ENCODE results near the gene FBXO17.

Gene FBXO17, protein sequence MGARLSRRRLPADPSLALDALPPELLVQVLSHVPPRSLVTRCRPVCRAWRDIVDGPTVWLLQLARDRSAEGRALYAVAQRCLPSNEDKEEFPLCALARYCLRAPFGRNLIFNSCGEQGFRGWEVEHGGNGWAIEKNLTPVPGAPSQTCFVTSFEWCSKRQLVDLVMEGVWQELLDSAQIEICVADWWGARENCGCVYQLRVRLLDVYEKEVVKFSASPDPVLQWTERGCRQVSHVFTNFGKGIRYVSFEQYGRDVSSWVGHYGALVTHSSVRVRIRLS

DNA sequence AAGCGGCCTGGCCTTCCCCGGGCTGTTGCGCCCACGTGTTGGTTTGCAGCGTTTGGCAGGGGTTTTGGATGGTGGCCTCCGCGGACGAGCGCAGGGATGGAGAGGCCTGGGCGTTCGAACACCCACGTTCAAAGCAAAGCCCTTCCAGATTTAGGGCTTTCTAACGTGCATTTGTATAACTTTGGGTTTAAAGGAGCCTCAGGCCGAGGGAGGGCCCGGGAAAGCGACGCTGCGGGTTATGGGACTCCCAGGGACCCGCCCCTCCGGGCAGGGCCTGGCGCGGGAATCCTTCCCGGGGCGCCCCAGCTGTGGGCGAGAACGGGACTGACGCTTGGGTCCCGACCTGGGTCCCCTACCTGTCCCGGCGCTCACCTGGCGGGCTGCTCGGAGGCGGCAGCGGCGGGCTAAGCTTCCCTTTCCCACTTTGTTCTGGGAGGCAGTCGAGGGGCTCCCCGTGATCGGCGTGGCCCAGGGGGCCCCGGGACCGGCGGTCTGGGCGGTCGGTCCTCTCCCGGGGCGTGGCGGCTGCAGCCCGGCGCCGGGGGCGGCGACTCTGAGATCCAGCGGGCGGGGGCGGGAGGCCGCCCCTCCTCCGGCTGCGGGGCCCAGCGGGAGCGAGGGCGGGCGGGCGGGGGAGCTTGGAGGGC lies at the start of gene FBXO17:
TSS of gene FBXO17 (minus strand) at position 529 of the 647 bp plus-strand sequence. CDS start 25,423 bp downstream, outside the sequence.
- H3K36me3 ChIP-seq (ENCODE audit: control insufficient read depth, insufficient read depth, low read length): no peaks in the 10 kb centered on the region
- peaks cover 1% of the 10 kb centered on the region; the same call in 1 of the 2 replicates for H3K9me3 ChIP-seq (ENCODE audit: control insufficient read depth, insufficient read depth, low read length)
- peak within 1 kb of the TSS; percentile 88 for H3K4me3 ChIP-seq (ENCODE audit: low read depth, low read length)
- peak within 1 kb of the TSS; percentile 66 for H3K9ac ChIP-seq (ENCODE audit: low read depth, low read length)
- H3K27ac ChIP-seq (ENCODE audit: low read depth, low read length): peak within 1 kb of the TSS; percentile 82
- H3K4me1 ChIP-seq (ENCODE audit: control insufficient read depth, insufficient read depth, low read length): peaks cover 10% of the 10 kb centered on the region
- no peaks in the 10 kb centered on the region for H3K27me3 ChIP-seq (ENCODE audit: control insufficient read depth, insufficient read depth, low read length)

DNA sequence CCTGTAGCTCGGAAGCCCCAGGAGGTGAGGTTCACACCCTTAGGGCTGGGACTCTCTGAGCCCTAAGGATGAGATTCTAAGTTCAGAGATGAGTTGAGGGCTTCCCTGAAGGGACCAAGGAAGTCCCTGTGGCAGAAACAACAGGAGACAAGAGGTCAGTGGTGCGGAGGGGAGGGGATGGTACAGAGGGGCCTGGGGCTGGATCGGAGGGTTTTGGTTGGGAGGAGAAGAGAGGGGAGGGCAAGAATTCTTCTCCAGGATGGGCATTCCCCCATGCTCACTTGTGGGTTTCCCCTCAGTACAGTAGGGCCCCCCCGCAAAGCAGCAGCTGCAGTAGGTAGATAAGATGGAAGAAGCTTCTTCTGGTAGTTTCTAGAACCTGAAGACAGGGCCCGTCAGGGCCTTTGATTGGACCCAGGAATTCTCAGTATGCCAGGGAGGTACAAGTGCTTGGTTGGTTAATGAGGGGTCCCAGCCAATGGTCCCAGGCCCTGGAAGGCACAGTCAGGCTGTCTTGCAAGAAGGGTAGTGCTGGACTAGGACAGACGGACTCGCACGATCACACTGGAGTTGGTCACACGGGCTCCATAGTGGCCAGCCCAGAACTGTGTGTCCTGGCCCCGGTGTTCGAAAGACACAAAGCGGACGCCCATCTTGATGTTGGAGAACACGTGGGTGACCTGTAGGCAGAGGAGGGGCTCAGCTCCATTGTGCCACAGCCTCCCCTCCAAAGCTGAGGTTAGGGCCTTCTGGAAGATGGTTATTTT lies 49.5 kb upstream of the FBXO17 start:
- H3K27me3 ChIP-seq (ENCODE audit: control insufficient read depth, insufficient read depth, low read length): no peaks in the 10 kb centered on the region
- peaks cover 8% of the 10 kb centered on the region for H3K9me3 ChIP-seq (ENCODE audit: control insufficient read depth, insufficient read depth, low read length)
- H3K4me1 ChIP-seq (ENCODE audit: control insufficient read depth, insufficient read depth, low read length): no peaks in the 10 kb centered on the region
- no peak overlapping the region for H3K27ac ChIP-seq (ENCODE audit: low read depth, low read length)
- H3K9ac ChIP-seq (ENCODE audit: low read depth, low read length): no peak overlapping the region
- H3K4me3 ChIP-seq (ENCODE audit: low read depth, low read length): no peak overlapping the region
- H3K36me3 ChIP-seq (ENCODE audit: control insufficient read depth, insufficient read depth, low read length): peaks cover 19% of the 10 kb centered on the region

DNA sequence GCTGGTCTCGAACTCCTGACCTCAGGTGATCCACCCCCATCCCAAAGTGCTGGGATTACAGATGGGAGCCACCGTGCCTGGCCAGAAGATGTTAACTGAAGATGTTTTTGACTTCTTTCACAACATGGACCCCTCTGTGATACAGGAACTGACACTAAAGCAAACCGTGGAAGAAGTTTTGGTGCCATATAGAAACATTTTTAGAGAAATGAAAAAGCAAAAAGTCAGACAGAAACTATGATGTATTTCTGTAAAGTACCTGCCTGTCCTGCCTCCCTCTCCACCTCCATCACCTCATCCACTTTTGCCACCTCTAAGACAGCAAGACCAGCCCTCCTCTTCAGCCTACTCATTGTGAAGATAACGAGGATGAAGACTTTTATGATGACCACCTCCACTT lies 45.5 kb upstream of the FBXO17 start:
- no peak overlapping the region for H3K27ac ChIP-seq (ENCODE audit: low read depth, low read length)
- H3K27me3 ChIP-seq (ENCODE audit: control insufficient read depth, insufficient read depth, low read length): no peaks in the 10 kb centered on the region
- no peaks in the 10 kb centered on the region for H3K36me3 ChIP-seq (ENCODE audit: control insufficient read depth, insufficient read depth, low read length)
- no peak overlapping the region for H3K9ac ChIP-seq (ENCODE audit: low read depth, low read length)
- no peak overlapping the region for H3K4me3 ChIP-seq (ENCODE audit: low read depth, low read length)
- no peaks in the 10 kb centered on the region for H3K9me3 ChIP-seq (ENCODE audit: control insufficient read depth, insufficient read depth, low read length)
- H3K4me1 ChIP-seq (ENCODE audit: control insufficient read depth, insufficient read depth, low read length): no peaks in the 10 kb centered on the region

DNA sequence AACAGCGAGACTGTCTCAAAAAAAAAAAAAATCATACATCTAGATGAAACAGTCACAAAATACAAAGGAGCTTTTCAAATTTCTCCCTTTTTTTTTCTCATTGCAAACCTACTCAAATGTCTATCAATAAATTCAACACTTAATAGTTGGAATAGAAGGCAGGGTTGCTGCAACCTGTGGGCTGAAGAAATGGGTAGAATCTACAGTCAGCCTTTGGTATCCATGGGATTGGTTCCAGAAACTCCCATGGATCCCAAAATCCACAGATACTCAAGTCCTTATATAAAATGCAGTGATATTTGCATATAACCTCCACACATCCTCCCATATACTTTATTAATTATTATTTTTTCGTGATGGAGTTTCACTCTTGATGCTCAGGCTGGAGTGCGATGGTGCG lies 42.1 kb upstream of the FBXO17 start:
- Histone ChIP-seq H3K9ac (ENCODE audit: low read depth, low read length) (no peak overlapping the region), H3K36me3 (ENCODE audit: control insufficient read depth, insufficient read depth, low read length) (no peaks in the 10 kb centered on the region), H3K27ac (ENCODE audit: low read depth, low read length) (no peak overlapping the region), H3K27me3 (ENCODE audit: control insufficient read depth, insufficient read depth, low read length) (no peaks in the 10 kb centered on the region), H3K4me3 (ENCODE audit: low read depth, low read length) (no peak overlapping the region), H3K9me3 (ENCODE audit: control insufficient read depth, insufficient read depth, low read length) (no peaks in the 10 kb centered on the region), H3K4me1 (ENCODE audit: control insufficient read depth, insufficient read depth, low read length) (no peaks in the 10 kb centered on the region)

DNA sequence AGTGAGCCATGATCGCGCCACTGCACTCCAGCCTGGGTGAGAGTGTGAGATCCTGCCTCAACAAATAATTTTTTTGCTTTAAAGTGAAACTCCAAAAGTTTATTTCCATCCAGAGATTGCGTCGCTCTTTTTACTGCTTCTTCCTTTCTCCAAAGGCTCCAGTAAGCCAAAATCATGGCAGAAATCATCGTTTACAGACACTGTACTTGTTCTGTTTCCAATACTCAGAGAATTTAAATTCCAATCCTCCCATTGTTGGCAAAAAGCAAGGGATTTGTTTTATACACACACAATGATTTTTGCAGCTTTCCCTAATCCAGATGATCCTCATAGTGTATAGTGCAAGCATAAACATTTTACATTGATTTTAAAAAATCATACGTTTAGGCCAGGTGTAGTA lies 41.5 kb upstream of the FBXO17 start:
- H3K36me3 ChIP-seq (ENCODE audit: control insufficient read depth, insufficient read depth, low read length): no peaks in the 10 kb centered on the region
- no peak overlapping the region for H3K4me3 ChIP-seq (ENCODE audit: low read depth, low read length)
- H3K27ac ChIP-seq (ENCODE audit: low read depth, low read length): no peak overlapping the region

DNA sequence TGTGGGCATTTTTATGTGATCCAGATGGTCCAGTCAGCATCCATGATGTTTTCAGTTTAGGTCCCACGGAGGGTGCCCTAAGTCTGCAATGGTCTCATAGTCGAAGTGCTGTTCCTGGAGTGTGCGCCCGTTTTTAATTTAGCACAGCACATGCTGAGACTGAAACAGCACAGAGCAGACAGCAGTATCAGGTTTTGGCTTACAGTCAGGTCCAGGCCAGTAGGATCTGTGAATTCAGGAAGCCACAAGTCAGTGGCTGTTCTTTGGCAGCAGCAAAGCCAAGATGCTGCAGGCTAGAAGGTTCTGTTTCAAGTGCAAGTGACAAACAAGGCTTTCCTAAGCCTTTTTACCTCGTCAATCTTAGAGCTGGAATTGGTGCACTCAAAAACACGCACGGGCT lies 38.5 kb upstream of the FBXO17 start:
- H3K4me3 ChIP-seq (ENCODE audit: low read depth, low read length): no peak overlapping the region
- H3K27ac ChIP-seq (ENCODE audit: low read depth, low read length): no peak overlapping the region
- no peaks in the 10 kb centered on the region for H3K36me3 ChIP-seq (ENCODE audit: control insufficient read depth, insufficient read depth, low read length)
- H3K9me3 ChIP-seq (ENCODE audit: control insufficient read depth, insufficient read depth, low read length): no peaks in the 10 kb centered on the region
- H3K9ac ChIP-seq (ENCODE audit: low read depth, low read length): no peak overlapping the region
- no peaks in the 10 kb centered on the region for H3K4me1 ChIP-seq (ENCODE audit: control insufficient read depth, insufficient read depth, low read length)
- H3K27me3 ChIP-seq (ENCODE audit: control insufficient read depth, insufficient read depth, low read length): no peaks in the 10 kb centered on the region

More for the DNA sequence above, 41.5 kb upstream of the FBXO17 start:
- Histone ChIP-seq H3K9me3 (ENCODE audit: control insufficient read depth, insufficient read depth, low read length) (no peaks in the 10 kb centered on the region), H3K4me1 (ENCODE audit: control insufficient read depth, insufficient read depth, low read length) (no peaks in the 10 kb centered on the region), H3K27me3 (ENCODE audit: control insufficient read depth, insufficient read depth, low read length) (no peaks in the 10 kb centered on the region), H3K9ac (ENCODE audit: low read depth, low read length) (no peak overlapping the region)

DNA sequence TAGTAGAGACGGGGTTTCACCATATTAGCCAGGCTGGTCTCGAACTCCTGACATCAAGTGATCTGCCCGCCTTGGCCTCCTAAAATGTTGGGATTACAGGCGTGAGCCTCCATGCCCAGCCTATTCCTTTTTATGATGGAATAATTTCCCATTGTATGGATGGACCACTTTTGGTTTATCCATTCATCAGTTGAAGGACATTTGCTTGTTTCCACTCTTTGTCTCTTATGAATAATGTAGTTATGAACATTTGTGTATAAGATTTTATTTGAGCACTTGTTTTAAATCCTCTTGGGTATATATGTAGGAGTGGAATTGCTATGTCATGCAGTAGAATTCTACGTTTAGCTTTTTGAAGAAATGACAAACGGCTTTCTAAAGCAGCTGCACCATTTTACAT lies 33.5 kb upstream of the FBXO17 start:
- no peaks in the 10 kb centered on the region for H3K27me3 ChIP-seq (ENCODE audit: control insufficient read depth, insufficient read depth, low read length)
- no peaks in the 10 kb centered on the region for H3K4me1 ChIP-seq (ENCODE audit: control insufficient read depth, insufficient read depth, low read length)
- H3K36me3 ChIP-seq (ENCODE audit: control insufficient read depth, insufficient read depth, low read length): no peaks in the 10 kb centered on the region
- no peak overlapping the region for H3K9ac ChIP-seq (ENCODE audit: low read depth, low read length)
- H3K27ac ChIP-seq (ENCODE audit: low read depth, low read length): no peak overlapping the region
- no peak overlapping the region for H3K4me3 ChIP-seq (ENCODE audit: low read depth, low read length)
- H3K9me3 ChIP-seq (ENCODE audit: control insufficient read depth, insufficient read depth, low read length): no peaks in the 10 kb centered on the region

DNA sequence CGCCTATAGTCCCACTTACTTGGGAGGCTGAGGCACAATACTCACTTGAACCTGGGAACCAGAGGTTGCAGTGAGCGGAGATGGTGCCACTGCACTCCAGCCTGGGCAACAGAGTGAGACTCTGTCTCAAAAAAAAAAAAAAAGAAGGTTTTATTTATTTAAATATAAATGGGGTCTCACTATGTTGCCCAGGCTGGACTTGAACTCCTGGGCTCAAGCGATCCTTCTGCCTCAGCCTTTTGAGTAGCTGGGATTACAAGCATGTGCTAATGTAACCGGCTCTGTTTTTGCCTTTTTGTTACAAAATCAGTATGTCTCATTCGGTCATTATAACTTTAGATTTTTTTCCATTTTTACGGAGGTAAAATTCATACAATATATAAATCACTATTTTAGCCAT lies 32.6 kb upstream of the FBXO17 start:
- no peaks in the 10 kb centered on the region for H3K9me3 ChIP-seq (ENCODE audit: control insufficient read depth, insufficient read depth, low read length)
- no peak overlapping the region for H3K27ac ChIP-seq (ENCODE audit: low read depth, low read length)
- no peaks in the 10 kb centered on the region for H3K36me3 ChIP-seq (ENCODE audit: control insufficient read depth, insufficient read depth, low read length)
- no peak overlapping the region for H3K4me3 ChIP-seq (ENCODE audit: low read depth, low read length)
- no peak overlapping the region for H3K9ac ChIP-seq (ENCODE audit: low read depth, low read length)
- H3K4me1 ChIP-seq (ENCODE audit: control insufficient read depth, insufficient read depth, low read length): no peaks in the 10 kb centered on the region
- no peaks in the 10 kb centered on the region for H3K27me3 ChIP-seq (ENCODE audit: control insufficient read depth, insufficient read depth, low read length)

DNA sequence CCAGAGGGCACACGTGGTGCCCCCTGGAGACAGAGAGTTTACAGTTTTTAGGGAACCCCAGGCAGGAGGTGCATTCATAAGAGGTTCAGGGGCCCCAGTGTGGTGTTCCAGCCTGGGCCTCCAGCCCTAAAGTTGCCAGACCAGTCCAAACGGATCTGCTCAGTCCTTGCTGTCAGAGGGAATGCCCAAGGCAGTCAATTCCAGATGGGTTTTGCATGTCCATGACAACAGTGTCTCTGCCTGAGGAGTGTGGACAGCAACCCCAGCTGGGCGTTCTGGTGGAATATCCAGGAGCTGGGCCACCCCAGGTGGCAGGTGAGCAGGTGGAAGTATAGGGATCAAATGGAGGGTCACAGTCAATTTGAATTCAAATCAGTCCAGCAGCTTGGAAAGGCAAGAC lies 31.6 kb upstream of the FBXO17 start:
- H3K4me1 ChIP-seq (ENCODE audit: control insufficient read depth, insufficient read depth, low read length): no peaks in the 10 kb centered on the region
- H3K36me3 ChIP-seq (ENCODE audit: control insufficient read depth, insufficient read depth, low read length): no peaks in the 10 kb centered on the region
- no peaks in the 10 kb centered on the region for H3K27me3 ChIP-seq (ENCODE audit: control insufficient read depth, insufficient read depth, low read length)
- no peak overlapping the region for H3K9ac ChIP-seq (ENCODE audit: low read depth, low read length)
- no peaks in the 10 kb centered on the region for H3K9me3 ChIP-seq (ENCODE audit: control insufficient read depth, insufficient read depth, low read length)
- no peak overlapping the region for H3K4me3 ChIP-seq (ENCODE audit: low read depth, low read length)
- no peak overlapping the region for H3K27ac ChIP-seq (ENCODE audit: low read depth, low read length)

DNA sequence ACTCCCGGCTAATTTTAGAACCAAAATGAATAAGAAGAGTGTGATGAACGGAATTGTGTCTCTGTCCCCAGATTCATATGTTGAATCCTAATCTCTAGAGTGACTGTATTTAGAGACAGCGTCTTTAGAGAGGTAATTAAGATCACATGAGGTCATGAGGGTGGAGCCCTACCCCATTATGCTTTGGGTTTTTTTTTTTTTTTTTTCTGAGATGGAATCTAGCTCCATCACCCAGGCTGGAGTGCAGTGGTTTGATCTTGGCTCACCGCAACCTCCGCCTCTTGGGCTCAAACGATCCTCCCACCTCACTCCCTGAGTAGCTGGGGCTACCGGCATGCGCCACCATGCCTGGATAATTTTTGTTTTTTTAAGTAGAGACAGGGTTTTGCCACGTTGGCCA lies 28.9 kb upstream of the FBXO17 start:
- Histone ChIP-seq H3K4me1 (ENCODE audit: control insufficient read depth, insufficient read depth, low read length) (no peaks in the 10 kb centered on the region), H3K4me3 (ENCODE audit: low read depth, low read length) (no peak overlapping the region), H3K27me3 (ENCODE audit: control insufficient read depth, insufficient read depth, low read length) (no peaks in the 10 kb centered on the region), H3K9ac (ENCODE audit: low read depth, low read length) (no peak overlapping the region), H3K36me3 (ENCODE audit: control insufficient read depth, insufficient read depth, low read length) (no peaks in the 10 kb centered on the region), H3K9me3 (ENCODE audit: control insufficient read depth, insufficient read depth, low read length) (no peaks in the 10 kb centered on the region), H3K27ac (ENCODE audit: low read depth, low read length) (no peak overlapping the region)

DNA sequence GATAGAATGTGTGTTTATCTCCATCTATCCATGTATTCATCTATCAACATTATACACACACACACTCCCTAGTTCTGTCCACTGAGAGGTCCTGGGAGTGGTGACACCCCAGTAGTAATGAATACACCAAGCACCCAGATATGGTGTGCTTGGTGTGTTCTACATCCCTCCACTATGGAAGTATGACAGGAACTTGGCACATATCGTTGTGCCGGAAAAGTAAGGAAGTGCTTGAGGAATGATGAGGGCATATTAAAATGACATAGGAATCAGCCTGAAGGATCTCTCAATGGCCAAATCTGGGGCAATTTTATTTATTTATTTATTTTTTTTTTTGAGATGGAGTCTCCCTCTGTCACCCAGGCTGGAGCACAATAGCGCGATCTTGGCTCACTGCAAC lies 28.3 kb upstream of the FBXO17 start:
- no peak overlapping the region for H3K27ac ChIP-seq (ENCODE audit: low read depth, low read length)
- no peak overlapping the region for H3K9ac ChIP-seq (ENCODE audit: low read depth, low read length)
- H3K9me3 ChIP-seq (ENCODE audit: control insufficient read depth, insufficient read depth, low read length): no peaks in the 10 kb centered on the region
- H3K36me3 ChIP-seq (ENCODE audit: control insufficient read depth, insufficient read depth, low read length): no peaks in the 10 kb centered on the region
- no peak overlapping the region for H3K4me3 ChIP-seq (ENCODE audit: low read depth, low read length)
- H3K4me1 ChIP-seq (ENCODE audit: control insufficient read depth, insufficient read depth, low read length): no peaks in the 10 kb centered on the region
- no peaks in the 10 kb centered on the region for H3K27me3 ChIP-seq (ENCODE audit: control insufficient read depth, insufficient read depth, low read length)

All from HUES48 (cell line).